SJCRH30 (cell line): Measurements from ENCODE around the gene TRANK1. TPM values are rescaled to one million over a fixed set of nuclear protein-coding genes. Genes with fewer than 3 reads are reported as not detected.
"Not testable (repeated sequence)": the region's sequence is repeated elsewhere in the genome, so short reads cannot be mapped to it uniquely, and the experiment has no call there.

Source experiments
- DNase-seq, 2 experiments: peaks; one replicate each; pipeline ENCODE4 v3.0.0-alpha.2; 2015 to 2020
- H3K27ac ChIP-seq: fragments of 250-450 bp; sonication (Bioruptor Pico); 2 replicates; pipeline ENCODE4 v1.5.1; 2020; ENCODE audit warnings: mild to moderate bottlenecking, moderate library complexity
- H3K27me3 ChIP-seq: fragments of 250-450 bp; sonication (Bioruptor Pico); 2 replicates; pipeline ENCODE4 v1.5.1; 2020; ENCODE audit warnings: mild to moderate bottlenecking, moderate library complexity
- H3K36me3 ChIP-seq: fragments of 250-450 bp; sonication (Bioruptor Pico); 2 replicates; pipeline ENCODE4 v1.5.1; 2020; ENCODE audit warnings: mild to moderate bottlenecking, moderate library complexity
- H3K4me1 ChIP-seq: fragments of 250-450 bp; sonication (Bioruptor Pico); 2 replicates; pipeline ENCODE4 v1.5.1; 2020; ENCODE audit warnings: mild to moderate bottlenecking, moderate library complexity
- H3K4me3 ChIP-seq: fragments of 250-450 bp; sonication (Bioruptor Pico); 2 replicates; pipeline ENCODE4 v1.5.1; 2020; ENCODE audit warnings: mild to moderate bottlenecking, moderate library complexity
- H3K9me3 ChIP-seq: fragments of 250-450 bp; sonication (Bioruptor Pico); replicated peaks from 2 replicates; pipeline ENCODE4 v1.5.1; 2020; ENCODE audit warnings: mild to moderate bottlenecking, moderate library complexity
- total RNA-seq: library from RNA; depleted of rRNA; stranded (reverse); fragments of >200 nt; shearing (Covaris generic); gene quantifications from 2 replicates; pipeline ENCODE4 v1.2.3, GENCODE V29; 2014

Gene TRANK1
- total RNA-seq, 1 experiment from 2014 or later: 0.12 TPM

GRCh38 chr3:36941658-36942057, 3.2 kb downstream of the TRANK1 start:
- Histone ChIP-seq H3K27ac (no peak overlapping the region), H3K4me3 (no peak overlapping the region), H3K36me3 (no peaks in the 10 kb centered on the region), H3K27me3 (no peaks in the 10 kb centered on the region), H3K9me3 (no peaks in the 10 kb centered on the region), H3K4me1 (no peaks in the 10 kb centered on the region)
- no peak for DNase-seq

DNA sequence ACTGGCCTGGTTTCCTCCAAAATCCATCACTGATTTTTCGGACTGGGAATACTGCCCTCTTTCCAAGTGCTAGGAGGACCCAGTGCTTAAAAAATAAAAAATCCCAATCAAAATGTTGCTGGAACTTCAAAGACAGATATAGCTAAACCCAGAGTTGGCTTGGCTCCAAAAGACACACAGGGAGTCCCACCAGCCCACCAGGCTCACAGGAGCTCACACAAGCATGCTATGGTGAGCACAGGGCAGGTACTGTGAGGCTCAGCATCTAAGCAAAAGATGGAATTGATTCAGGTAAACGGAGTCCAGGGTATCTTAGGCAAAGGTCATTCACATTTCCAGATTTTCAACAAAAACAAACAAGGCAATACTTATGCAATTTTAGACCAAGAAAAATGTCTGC, 3.7 kb downstream of the TRANK1 start:
- H3K36me3 ChIP-seq: no peaks in the 10 kb centered on the region
- no peak overlapping the region for H3K27ac ChIP-seq
- H3K27me3 ChIP-seq: no peaks in the 10 kb centered on the region
- no peaks in the 10 kb centered on the region for H3K4me1 ChIP-seq
- no peaks in the 10 kb centered on the region for H3K9me3 ChIP-seq
- no peak for DNase-seq
- no peak overlapping the region for H3K4me3 ChIP-seq

DNA sequence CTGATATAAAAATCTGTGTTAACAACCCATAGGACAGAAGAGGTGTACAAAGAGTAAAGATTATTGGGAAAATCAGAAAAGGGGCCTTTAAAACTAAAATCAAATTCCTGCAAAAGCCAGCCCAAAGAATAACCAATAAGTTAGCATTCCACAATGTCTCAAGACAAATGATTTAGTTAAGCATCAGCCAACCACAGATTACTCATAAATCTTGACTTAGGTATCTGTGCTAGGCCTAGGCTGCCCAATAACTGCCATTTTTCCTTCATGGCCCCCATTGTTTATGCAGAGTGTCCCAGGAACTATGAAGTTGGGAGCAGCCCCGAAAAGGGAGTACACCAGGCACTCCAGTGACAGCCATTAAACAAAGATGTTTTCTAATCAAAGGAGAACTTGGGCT, 7.4 kb downstream of the TRANK1 start:
- H3K9me3 ChIP-seq: no peaks in the 10 kb centered on the region
- DNase-seq: no peak
- H3K27me3 ChIP-seq: no peaks in the 10 kb centered on the region
- no peak overlapping the region for H3K27ac ChIP-seq
- H3K4me3 ChIP-seq: no peak overlapping the region
- no peaks in the 10 kb centered on the region for H3K36me3 ChIP-seq
- no peaks in the 10 kb centered on the region for H3K4me1 ChIP-seq

DNA sequence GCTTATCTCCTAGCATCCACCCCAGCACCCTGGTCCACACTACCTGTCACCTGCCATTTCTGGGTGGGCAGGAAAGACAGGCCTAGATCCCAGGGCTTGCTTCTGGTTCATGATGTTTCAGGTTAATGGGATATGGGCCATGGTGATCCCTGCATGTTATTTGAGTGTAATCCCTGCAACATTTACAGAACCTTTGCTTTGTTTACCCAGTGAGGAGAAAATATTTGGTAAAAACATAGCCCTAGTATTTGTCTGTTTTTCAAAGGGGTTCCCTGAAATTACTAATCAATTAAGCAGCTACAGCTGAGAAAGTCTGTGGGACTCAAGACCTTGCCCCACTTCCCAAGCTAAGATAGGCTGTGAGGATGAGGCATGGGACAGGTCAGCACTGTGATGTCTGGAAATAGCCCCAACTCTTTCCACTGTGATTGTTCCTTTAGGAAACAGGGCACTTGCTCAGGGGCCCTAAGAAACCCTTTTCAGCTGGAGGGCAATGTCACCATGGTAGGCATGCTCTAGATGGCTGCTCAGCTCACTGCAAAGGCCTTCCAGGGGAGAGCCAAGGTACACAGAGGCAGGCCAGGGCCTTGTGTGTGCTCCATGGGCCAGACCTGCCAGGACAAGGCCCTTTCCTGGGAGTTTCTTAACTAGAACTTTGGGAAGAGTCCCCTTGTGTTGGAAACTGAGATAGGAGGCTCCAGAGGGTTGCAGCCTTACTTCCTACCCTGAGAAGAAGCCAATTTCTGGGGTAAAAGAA, 11.1 kb downstream of the TRANK1 start:
- no peak overlapping the region for H3K27ac ChIP-seq
- no peaks in the 10 kb centered on the region for H3K9me3 ChIP-seq
- no peak overlapping the region for H3K4me3 ChIP-seq
- H3K36me3 ChIP-seq: no peaks in the 10 kb centered on the region
- no peaks in the 10 kb centered on the region for H3K4me1 ChIP-seq
- H3K27me3 ChIP-seq: no peaks in the 10 kb centered on the region
- no peak for DNase-seq

DNA sequence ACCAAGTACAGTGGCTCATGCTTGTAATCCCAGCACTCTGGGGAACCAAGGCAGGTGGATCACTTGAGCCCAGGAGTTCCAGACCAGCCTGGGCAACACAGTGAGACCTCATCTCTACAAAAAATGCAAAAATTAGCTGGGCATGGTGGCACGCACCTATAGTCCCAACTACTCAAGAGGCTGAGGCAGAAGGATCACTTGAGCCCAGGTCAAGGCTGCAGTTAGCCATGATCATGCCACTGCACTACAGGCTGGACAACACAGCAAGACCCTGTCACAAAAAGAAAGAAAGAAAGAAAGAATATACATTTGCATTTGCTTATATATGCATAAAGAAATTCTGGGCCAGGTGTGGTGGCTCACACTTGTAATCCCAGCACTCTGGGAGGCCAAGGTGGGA, 13.4 kb downstream of the TRANK1 start:
- not testable (repeated sequence) for H3K4me3 ChIP-seq, H3K36me3 ChIP-seq, H3K27me3 ChIP-seq, H3K4me1 ChIP-seq, DNase-seq, H3K27ac ChIP-seq, H3K9me3 ChIP-seq

- Histone ChIP-seq H3K27me3 (no peaks in the 10 kb centered on the region), H3K9me3 (no peaks in the 10 kb centered on the region), H3K4me1 (no peaks in the 10 kb centered on the region), H3K4me3 (no peak overlapping the region), H3K36me3 (no peaks in the 10 kb centered on the region), H3K27ac (no peak overlapping the region)
- DNase-seq: no peak
Measured at GRCh38 chr3:36928220-36928619, 16.6 kb downstream of the TRANK1 start.

DNA sequence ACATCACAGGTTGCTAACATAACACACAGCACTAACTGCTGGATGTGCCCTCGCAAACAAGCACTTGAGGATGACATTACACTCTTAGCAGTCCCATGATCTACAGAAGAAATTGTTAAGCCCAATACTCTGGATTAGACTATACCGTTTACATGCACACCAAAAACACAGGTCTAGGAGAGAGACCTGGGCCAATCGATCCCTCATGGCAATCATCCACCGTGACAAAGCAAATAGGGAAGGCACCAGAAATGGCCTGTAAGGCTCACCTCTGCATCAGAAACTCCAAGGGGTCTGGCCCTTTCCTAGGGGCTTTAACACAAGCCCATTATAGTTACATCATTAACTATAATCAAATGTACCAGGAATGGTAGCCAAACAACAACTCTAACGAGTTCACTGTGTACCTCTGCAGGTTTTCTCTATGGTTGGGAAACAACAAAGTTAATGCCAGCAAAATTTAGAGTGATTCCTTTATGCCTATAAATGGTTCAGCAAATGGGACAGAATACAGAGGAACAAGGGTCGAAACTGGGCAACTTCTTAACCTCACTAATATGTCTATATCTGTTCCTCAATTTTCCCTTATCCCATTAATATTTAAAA, 18.5 kb downstream of the TRANK1 start:
- no peaks in the 10 kb centered on the region for H3K27me3 ChIP-seq
- H3K36me3 ChIP-seq: no peaks in the 10 kb centered on the region
- no peak overlapping the region for H3K27ac ChIP-seq
- no peaks in the 10 kb centered on the region for H3K4me1 ChIP-seq
- DNase-seq: no peak
- H3K4me3 ChIP-seq: no peak overlapping the region
- no peaks in the 10 kb centered on the region for H3K9me3 ChIP-seq

DNA sequence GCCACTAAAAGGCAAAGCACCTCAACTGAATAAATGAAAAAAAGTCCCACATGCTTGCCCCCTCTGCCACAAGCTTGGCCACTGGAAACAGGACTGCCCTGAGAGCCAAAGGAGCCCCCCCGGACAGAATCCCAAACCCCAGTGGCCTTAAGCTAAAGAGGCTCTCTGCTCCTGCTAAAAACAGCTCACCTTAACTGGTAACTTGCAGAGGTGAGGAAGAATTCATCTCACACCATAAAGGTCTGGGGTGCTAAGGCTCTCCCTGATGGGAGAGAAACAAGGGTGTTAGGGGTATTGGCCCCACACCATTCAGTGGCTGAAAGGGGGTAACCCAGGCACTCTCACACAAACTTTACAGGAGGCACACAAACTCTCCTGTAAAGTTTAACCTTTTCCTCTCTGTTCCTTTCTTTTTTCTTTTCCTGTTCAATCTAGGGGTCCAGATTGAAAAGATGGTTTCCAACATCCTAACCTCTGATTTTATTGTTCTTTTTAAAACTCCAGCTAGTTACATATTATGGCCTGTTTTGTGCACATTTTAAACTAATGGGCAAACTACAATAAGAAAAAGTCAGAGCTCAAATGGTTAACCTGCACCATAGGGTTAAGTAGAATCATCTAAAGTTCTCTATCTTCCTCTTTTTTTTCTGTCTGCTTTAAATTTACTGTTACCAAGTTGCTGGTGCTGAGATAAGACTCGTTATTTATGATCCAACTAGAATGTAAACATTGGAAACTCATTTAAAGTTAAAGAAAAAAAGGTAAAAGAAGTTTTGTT, 19.9 kb downstream of the TRANK1 start:
- no peak for DNase-seq
- no peaks in the 10 kb centered on the region for H3K4me1 ChIP-seq
- no peaks in the 10 kb centered on the region for H3K27me3 ChIP-seq
- H3K4me3 ChIP-seq: no peak overlapping the region
- H3K9me3 ChIP-seq: no peaks in the 10 kb centered on the region
- H3K36me3 ChIP-seq: no peaks in the 10 kb centered on the region
- no peak overlapping the region for H3K27ac ChIP-seq

DNA sequence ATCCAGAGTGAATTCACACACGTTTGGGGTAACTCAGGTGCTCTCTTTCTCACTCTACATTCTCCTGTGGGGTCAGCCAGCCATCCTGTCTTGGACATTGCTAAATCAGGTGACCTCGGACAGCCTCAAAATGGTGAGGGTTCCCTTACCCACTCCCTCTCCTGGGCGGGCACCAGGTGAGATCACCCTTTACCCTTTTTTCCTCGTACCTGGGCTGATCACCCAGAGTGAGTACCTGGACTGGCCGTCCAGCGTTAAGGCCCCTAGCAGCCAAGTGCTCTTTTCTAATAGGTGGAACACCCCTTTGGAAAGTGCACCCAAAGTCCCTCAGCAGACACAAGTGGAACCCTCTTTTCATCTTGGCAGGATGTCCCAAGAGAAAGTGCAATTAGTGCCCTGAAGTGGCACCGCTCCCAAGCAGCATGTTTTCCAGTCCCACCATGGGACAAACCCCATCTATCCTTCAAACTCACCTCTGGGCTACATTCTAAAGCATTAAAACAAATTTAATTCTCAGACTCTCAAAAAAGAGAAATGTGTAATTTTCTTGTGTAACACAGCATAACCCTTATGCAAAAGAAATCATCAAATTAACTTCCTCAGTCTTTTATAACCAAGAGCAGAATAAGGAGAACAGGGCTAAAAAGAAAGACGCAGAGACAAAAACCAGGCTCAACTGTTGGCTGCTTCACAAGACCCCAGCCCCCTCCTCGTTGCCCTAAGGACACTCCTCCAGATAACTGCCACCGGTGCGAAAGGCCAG, 20.7 kb downstream of the TRANK1 start:
- Histone ChIP-seq H3K27ac (no peak overlapping the region), H3K27me3 (no peaks in the 10 kb centered on the region), H3K4me3 (no peak overlapping the region), H3K9me3 (no peaks in the 10 kb centered on the region), H3K4me1 (no peaks in the 10 kb centered on the region), H3K36me3 (no peaks in the 10 kb centered on the region)
- DNase-seq: no peak

GRCh38 chr3:36923523-36923943, 21.3 kb downstream of the TRANK1 start:
- H3K36me3 ChIP-seq: no peaks in the 10 kb centered on the region
- H3K4me3 ChIP-seq: no peak overlapping the region
- no peaks in the 10 kb centered on the region for H3K9me3 ChIP-seq
- no peak for DNase-seq
- H3K4me1 ChIP-seq: no peaks in the 10 kb centered on the region
- no peak overlapping the region for H3K27ac ChIP-seq
- H3K27me3 ChIP-seq: no peaks in the 10 kb centered on the region

DNA sequence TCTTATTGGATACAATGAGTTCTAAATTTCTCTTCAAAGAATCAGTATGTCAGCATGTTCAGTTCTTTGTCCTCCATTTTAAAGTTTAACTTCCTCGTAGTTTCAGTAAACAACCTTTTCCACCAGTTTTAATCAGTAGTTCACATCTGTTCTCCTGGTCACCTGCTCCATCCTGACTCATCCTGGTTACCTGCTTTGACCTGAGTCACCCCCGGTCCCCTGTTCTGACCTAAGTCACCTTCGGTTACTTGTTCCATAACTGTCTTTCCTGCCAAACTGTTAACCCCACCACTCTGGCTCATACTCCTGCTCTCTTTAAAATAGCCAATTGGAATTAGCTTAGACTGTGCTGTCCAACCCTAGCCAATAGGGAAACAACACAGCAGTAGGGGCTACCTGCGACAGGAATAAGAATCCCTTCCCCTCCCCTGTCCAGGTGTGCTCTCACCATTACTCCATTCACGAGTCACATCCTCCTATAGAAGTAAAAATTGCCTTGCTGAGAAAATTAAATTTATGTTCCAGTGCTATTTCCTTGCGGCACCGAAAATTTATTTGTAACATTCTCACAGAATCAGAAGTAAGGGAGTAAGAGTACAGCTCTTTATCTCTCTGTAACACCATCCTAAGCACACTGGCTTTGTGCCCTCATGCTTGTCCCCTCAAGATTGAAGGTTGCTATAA, 23.8 kb downstream of the TRANK1 start:
- no peak for DNase-seq
- no peak overlapping the region for H3K4me3 ChIP-seq
- no peaks in the 10 kb centered on the region for H3K36me3 ChIP-seq
- no peaks in the 10 kb centered on the region for H3K4me1 ChIP-seq
- no peaks in the 10 kb centered on the region for H3K9me3 ChIP-seq
- H3K27me3 ChIP-seq: no peaks in the 10 kb centered on the region
- H3K27ac ChIP-seq: no peak overlapping the region

DNA sequence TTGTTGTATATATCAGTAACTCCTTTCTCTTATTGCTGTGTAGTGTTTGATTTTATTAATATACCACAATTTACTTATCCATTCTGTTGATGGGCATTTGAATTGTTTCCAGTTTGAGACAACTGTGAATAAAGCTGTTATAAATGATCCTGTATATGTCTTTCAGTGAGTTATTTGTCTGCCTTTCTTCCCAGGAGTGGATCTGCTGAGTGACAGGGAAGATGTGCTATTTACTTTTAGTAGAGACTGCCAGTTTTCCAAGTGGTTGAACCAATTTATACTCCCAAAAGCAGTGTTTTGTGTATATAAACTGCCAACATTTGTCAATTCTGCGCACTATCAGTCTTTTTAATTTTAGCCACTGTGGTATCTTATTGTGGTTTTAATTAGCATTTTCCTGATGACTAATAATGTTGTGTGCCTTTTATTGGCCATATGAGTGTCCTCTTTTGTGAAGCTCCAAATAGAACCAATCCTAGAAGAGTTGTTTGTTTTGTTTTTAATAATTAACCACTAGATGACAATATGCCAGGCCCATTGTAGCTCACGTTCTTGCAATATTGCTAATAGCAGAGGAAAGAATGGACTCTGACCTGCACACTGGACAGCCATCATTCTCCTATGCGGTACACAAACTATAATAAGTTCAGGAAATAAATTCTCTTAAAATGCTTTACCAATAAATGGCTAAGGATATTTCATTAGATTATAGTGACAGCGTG, 25.3 kb downstream of the TRANK1 start:
- Histone ChIP-seq H3K36me3 (no peaks in the 10 kb centered on the region), H3K27ac (no peak overlapping the region), H3K4me1 (no peaks in the 10 kb centered on the region), H3K9me3 (no peaks in the 10 kb centered on the region), H3K27me3 (no peaks in the 10 kb centered on the region), H3K4me3 (no peak overlapping the region)
- no peak for DNase-seq

DNA sequence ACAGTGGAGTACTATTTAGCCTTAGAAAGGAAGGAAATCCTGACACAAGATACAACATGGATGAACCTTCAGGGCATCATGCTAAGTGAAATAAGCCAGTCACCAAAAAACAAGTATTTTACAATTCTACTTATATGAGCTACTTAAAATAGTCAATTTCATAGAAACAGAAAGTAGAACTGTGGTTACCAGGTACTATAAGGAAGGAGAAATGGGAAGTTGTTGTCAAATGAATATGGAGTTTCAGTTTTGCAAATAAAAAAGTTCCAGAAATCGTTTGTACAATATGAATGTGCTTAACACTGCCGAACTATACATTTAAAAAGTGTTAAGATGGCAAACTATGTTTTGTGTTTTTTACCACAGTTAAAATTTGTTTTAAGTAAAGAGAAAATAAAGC, 26.8 kb downstream of the TRANK1 start:
- no peaks in the 10 kb centered on the region for H3K36me3 ChIP-seq
- no peak overlapping the region for H3K27ac ChIP-seq
- no peak overlapping the region for H3K4me3 ChIP-seq
- H3K4me1 ChIP-seq: no peaks in the 10 kb centered on the region
- no peak for DNase-seq
- no peaks in the 10 kb centered on the region for H3K9me3 ChIP-seq
- H3K27me3 ChIP-seq: no peaks in the 10 kb centered on the region
